Measurements from ENCODE around the gene MAP2K5. TPM values are rescaled to one million over a fixed set of nuclear protein-coding genes. Genes with fewer than 3 reads are reported as not detected.
"Not testable (repeated sequence)": the region's sequence is repeated elsewhere in the genome, so short reads cannot be mapped to it uniquely, and the experiment has no call there.

The MAP2K5 gene
- total and polyA plus RNA-seq, 4 donors, result 3.8 to 6.4 (median 5.6) TPM

DNA sequence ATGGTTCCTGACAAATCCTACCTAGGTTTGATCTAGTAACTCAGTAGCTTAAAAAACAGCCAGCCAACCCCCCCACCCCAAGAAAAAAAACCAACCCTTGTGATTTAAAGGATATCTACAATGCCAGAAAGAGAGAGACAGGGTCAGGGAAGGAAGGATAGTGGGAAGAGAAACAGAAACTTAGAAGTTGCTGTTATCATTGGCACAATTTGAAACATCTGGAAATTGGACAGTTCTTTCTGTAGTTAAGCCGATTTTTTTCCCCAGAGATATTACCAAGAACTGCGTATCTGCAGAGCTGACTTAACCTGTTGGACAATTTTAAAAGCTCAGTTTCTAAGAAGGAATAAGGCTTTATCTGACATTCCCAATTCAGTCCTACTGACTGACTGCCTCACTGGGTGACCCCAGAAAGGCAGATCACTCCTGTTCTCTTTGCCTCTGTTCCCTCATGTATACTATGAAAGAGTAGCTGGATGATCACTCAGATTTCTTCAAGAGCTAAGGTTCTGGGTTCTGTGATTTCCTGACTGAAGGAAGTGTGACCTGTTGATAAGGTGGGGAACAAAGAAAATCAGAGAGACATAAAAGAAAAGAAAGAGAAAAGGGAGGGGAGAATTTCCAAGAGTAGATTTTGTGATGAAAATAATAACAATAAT is 128.3 kb downstream of the MAP2K5 start:
- Histone ChIP-seq H3K9ac (ENCODE audit: low read depth in 1 of 2, low read length in 2 of 2) (no peak overlapping the region), H3K4me1 (ENCODE audit: control insufficient read depth in 4 of 4, insufficient read depth in 4 of 4, low read length in 3 of 4) (no peaks in the 10 kb centered on the region), H3K36me3 (ENCODE audit: control insufficient read depth in 4 of 4, insufficient read depth in 3 of 4, low read depth in 1 of 4, low read length in 3 of 4) (peaks cover 0 to 7% (median 1%) of the 10 kb centered on the region in 4 donors), H3K27ac (ENCODE audit: low read depth in 1 of 2, low read length in 2 of 2) (no peak overlapping the region), H3K27me3 (ENCODE audit: control insufficient read depth in 4 of 4, insufficient read depth in 4 of 4, low read length in 3 of 4) (no peaks in the 10 kb centered on the region), H3K4me3 (ENCODE audit: low read depth in 1 of 3, low read length in 3 of 3) (no peak overlapping the region), H3K9me3 (ENCODE audit: control insufficient read depth in 4 of 4, low read length in 3 of 4) (no peaks in the 10 kb centered on the region)
- DNase-seq (ENCODE audit: low spot score), result no peak
- 91% methylated on average over 2 of the region's 2 CpGs for WGBS
- TF ChIP-seq, protein P1, sequence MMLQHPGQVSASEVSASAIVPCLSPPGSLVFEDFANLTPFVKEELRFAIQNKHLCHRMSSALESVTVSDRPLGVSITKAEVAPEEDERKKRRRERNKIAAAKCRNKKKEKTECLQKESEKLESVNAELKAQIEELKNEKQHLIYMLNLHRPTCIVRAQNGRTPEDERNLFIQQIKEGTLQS (IDR thresholded peaks at IDR 0.05), result no peak
- no peak for TF ChIP-seq JUND (IDR thresholded peaks at IDR 0.05)
- no peak for TF ChIP-seq FOXA1 (IDR thresholded peaks at IDR 0.05)
- no peak for TF ChIP-seq HNF4A (conservative IDR thresholded peaks at IDR 0.05)
- TF ChIP-seq, protein P2, sequence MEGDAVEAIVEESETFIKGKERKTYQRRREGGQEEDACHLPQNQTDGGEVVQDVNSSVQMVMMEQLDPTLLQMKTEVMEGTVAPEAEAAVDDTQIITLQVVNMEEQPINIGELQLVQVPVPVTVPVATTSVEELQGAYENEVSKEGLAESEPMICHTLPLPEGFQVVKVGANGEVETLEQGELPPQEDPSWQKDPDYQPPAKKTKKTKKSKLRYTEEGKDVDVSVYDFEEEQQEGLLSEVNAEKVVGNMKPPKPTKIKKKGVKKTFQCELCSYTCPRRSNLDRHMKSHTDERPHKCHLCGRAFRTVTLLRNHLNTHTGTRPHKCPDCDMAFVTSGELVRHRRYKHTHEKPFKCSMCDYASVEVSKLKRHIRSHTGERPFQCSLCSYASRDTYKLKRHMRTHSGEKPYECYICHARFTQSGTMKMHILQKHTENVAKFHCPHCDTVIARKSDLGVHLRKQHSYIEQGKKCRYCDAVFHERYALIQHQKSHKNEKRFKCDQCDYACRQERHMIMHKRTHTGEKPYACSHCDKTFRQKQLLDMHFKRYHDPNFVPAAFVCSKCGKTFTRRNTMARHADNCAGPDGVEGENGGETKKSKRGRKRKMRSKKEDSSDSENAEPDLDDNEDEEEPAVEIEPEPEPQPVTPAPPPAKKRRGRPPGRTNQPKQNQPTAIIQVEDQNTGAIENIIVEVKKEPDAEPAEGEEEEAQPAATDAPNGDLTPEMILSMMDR (IDR thresholded peaks at IDR 0.05; ENCODE audit: low read depth, low read length, missing input control), result no peak
- TF ChIP-seq YY1 (IDR thresholded peaks at IDR 0.05), result no peak
- TF ChIP-seq TAF1 (conservative IDR thresholded peaks at IDR 0.05), result no peak
- TF ChIP-seq, protein P3, sequence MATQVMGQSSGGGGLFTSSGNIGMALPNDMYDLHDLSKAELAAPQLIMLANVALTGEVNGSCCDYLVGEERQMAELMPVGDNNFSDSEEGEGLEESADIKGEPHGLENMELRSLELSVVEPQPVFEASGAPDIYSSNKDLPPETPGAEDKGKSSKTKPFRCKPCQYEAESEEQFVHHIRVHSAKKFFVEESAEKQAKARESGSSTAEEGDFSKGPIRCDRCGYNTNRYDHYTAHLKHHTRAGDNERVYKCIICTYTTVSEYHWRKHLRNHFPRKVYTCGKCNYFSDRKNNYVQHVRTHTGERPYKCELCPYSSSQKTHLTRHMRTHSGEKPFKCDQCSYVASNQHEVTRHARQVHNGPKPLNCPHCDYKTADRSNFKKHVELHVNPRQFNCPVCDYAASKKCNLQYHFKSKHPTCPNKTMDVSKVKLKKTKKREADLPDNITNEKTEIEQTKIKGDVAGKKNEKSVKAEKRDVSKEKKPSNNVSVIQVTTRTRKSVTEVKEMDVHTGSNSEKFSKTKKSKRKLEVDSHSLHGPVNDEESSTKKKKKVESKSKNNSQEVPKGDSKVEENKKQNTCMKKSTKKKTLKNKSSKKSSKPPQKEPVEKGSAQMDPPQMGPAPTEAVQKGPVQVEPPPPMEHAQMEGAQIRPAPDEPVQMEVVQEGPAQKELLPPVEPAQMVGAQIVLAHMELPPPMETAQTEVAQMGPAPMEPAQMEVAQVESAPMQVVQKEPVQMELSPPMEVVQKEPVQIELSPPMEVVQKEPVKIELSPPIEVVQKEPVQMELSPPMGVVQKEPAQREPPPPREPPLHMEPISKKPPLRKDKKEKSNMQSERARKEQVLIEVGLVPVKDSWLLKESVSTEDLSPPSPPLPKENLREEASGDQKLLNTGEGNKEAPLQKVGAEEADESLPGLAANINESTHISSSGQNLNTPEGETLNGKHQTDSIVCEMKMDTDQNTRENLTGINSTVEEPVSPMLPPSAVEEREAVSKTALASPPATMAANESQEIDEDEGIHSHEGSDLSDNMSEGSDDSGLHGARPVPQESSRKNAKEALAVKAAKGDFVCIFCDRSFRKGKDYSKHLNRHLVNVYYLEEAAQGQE (IDR thresholded peaks at IDR 0.05), result no peak
- no peak for TF ChIP-seq RAD21 (IDR thresholded peaks at IDR 0.05)
- no peak for TF ChIP-seq FOXA2 (IDR thresholded peaks at IDR 0.05)
- no peak for TF ChIP-seq GABPA (IDR thresholded peaks at IDR 0.05 in 1 of 2, conservative IDR thresholded peaks at IDR 0.05 in 1 of 2)
- TF ChIP-seq, protein P4, sequence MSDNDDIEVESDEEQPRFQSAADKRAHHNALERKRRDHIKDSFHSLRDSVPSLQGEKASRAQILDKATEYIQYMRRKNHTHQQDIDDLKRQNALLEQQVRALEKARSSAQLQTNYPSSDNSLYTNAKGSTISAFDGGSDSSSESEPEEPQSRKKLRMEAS (IDR thresholded peaks at IDR 0.05), result no peak
- no peak for TF ChIP-seq RXRA (IDR thresholded peaks at IDR 0.05)

DNA sequence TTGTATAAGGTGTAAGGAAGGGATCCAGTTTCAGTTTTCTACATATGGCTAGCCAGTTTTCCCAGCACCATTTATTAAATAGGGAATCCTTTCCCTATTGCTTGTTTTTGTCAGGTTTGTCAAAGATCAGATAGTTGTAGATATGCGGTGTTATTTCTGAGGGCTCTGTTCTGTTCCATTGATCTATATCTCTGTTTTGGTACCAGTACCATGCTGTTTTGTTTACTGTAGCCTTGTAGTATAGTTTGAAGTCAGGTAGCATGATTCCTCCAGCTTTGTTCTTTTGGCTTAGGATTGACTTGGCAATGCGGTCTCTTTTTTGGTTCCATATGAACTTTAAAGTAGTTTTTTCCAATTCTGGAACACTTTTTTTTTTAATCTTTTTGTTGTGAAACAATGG is 130.3 kb downstream of the MAP2K5 start:
- not testable (repeated sequence) for H3K4me3 ChIP-seq (ENCODE audit: low read depth in 1 of 3, low read length in 3 of 3); DNase-seq (ENCODE audit: low spot score); H3K27me3 ChIP-seq (ENCODE audit: control insufficient read depth in 4 of 4, insufficient read depth in 4 of 4, low read length in 3 of 4); H3K27ac ChIP-seq (ENCODE audit: low read depth in 1 of 2, low read length in 2 of 2); H3K4me1 ChIP-seq (ENCODE audit: control insufficient read depth in 4 of 4, insufficient read depth in 4 of 4, low read length in 3 of 4); H3K9ac ChIP-seq (ENCODE audit: low read depth in 1 of 2, low read length in 2 of 2); H3K9me3 ChIP-seq (ENCODE audit: control insufficient read depth in 4 of 4, low read length in 3 of 4); H3K36me3 ChIP-seq (ENCODE audit: control insufficient read depth in 4 of 4, insufficient read depth in 3 of 4, low read depth in 1 of 4, low read length in 3 of 4)
- WGBS, result 95% methylated on average over 1 of the region's 2 CpGs

All from liver (tissue), 9 donors.